ENCODE data around the gene NCAN.
"Not testable (repeated sequence)": the region's sequence is repeated elsewhere in the genome, so short reads cannot be mapped to it uniquely, and the experiment has no call there.

NCAN gene

DNA sequence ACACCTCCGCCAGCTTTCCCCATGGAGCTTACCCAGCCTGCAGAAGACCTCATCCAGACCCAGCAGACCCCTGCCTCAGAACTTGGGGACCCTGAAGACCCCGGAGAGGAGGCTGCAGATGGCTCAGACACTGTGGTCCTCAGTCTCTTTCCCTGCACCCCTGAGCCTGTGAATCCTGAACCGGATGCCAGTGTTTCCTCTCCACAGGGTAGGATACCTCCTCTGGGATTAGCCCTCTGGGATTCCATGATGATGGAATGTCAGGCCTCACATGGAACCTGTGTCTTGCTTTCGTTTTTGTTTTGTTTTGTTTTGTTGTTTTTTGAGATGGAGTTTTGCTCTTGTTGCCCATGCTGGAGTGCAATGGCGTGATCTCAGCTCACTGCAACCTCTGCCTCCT is 17.8 kb upstream of the NCAN start:
- DNase-seq (ENCODE audit: low read depth) = no peak

DNA sequence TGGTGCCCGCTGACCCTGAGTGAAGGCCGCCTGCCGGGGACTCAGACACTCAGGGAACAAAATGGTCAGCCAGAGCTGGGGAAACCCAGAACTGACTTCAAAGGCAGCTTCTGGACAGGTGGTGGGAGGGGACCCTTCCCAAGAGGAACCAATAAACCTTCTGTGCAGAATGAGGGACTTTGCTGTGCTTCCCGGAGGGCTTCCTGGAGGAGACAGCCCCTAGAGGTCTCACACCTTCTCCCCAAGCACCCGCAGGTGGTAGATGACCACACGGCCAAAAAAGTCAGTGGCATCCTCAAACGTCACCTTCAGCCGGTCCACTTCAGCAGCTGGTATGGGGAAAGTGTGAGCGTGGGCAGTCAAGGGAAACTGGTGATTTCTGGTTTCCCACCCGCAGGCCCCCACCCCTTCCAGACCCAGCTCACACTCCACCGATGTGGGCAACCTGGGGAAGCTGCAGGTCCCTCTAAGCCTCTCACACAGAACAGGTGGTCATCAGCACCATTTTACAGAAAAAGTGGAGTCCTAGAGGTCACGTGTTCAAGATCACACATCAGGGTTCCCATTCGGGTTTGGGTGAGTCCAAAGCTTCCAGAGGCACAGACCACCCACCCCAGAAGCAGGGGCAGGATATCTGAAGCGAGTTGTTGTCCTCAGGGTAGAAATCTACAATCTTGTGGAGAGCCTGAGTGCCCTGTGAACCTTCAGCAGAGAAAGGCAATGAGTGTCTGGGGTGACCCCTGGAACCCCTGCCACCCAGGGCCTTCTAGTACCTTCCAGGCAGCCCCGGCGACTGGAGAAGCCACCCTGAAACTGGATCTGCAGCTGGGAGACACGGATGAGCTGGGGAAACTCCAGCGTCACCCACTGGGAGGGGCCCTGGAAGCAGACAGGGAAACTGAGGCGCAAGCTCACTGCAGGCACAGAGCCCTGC is 9.8 kb upstream of the NCAN start:
- DNase-seq (ENCODE audit: low read depth) = no peak

DNA sequence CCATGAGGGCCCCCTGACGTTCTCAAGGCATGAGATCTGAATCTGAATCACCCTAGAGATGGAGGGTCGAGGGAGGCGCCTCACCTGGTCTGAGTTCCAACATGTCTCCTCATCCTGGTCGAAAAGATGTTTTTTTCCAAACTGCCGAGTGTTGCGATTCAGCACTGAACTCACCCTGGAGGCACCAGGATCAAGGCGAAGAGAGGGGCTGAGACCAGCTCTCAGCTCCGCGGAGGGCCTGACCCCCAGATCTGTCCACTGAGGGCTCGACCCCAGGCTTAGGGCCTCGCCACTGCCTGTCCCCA is 9.1 kb upstream of the NCAN start:
- no peak for DNase-seq (ENCODE audit: low read depth)

DNA sequence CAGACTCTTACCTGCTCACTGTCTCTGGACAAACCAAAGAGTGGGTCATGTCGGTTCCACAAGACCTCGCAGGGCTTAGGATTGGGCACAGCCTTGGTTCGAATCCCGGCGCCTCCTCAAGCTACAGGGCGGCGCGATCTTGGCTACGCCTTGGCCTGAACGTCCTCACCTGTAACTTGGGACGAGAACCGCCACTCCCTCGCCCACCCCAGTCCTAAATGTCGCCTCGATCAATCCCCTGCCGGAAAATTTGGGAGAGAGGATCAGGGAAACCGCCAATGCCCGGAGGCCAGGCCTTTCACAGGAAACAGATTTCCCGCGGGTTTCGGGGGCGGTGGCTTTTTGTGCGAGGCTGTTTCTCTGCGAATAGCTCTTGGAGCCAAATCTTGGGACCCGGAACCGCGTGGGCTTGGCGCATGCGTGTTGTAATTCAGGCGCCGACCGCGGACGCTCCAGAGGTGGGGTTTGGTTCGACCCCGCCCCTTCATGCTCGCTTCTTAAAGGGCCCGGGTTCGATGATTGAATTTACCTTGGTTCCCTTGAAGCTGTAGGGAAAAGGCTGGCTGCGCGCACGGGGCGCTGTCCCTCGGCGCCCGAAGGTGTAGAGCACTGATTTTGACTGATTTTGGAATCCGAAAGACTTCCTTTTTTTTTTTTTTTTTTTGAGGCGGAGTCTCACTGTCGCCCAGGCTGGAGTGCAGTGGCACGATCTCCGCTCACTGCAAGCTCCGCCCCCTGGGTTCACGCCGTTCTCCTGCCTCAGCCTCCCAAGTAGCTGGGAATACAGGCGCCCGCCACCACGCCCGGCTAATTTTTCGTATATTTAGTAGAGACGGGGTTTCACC is 8.5 kb upstream of the NCAN start, which contains the start of gene NR2C2AP:
Gene NR2C2AP (minus strand): TSS at position 403 of the 845 bp plus-strand sequence. CDS start 354 bp downstream, at position 49.
- DNase-seq (ENCODE audit: low read depth) = peak; percentile 93

DNA sequence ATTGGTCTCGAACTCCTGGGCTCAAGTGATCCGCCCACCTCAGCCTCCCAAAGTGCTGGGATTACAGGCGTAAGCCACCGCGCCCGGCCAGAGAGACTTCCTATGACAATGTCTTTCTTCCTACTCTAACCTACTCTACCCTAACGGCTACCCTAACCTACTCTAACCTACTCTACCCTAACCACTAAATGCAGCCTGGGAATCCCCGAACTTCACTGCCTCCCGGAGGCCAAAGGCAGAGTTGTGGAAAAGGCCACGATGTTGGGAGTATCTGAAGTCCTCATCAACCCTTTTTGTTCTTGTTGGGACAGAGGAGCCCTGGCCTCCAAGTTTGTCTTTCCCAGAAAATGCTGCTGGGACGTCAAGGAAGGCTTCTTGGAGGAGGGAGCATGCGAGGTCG is 7.6 kb upstream of the NCAN start:
- no peak for DNase-seq (ENCODE audit: low read depth)

DNA sequence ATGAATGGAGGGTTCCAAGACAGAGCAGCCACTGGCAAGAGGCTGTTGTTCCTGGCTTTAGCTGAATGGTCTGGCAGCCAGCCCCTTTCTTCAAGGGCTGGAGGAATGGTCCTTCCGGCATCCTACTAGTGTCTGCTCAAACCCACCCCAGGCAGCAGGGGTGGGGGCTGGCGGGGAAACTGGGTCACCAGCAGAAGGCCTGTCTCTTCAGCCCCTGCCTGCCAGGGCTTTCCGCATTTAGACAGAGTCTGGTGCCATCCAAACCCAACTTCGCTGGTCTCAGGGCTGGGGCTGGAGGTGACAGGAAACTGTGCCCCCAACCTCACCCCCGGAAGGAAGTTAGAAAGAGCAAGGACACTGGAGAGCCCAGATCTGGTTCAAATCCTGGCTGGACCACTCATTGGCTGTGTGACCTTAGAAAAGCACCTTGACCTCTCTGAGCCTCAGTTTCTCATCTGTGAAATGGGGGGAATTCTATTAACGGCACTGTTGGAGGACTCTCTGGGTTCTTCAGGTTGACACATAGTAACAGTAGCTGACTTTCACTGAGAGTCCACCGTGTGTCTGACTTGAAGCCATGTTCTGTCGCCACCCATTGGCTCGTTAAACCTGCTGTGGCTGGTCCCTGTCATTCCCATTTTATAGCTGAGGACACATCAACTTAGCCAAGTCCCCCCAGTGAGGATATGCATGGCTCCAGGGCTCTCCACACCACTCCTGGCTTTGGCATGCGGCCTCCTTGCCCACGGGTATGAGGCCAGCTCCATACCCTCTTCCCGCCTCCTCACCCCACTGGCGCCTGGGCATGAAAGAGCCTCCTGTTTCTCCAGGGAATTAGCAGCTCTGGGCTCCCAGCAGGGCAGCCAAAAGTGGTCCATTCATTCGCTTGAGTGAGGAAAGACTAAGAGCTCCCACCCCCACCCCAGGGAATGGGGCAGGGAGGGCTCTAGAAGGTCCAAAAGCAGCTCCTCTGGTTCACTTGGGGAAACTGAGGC is 6.0 kb upstream of the NCAN start:
- DNase-seq (ENCODE audit: low read depth) = no peak

DNA sequence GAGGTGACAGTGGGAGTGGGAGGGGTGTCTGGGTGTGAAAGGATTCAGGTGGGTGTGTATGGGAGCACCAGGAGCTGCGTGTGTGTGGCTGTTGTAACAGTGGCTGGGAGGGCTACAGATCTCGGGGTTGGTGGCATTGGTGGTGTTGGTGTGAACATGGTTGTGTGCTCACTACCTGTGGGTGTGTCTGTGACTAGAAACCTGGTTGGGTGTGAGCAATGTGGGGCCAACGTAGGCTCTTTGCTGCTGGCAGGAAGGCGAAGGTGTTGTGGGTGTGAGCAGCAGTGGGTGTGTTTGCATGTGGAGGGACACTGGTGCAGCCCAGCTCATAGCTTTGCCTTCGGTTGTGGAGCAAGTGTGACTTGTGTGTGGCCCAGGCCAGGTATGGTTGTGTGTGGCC is 4.8 kb upstream of the NCAN start:
- DNase-seq (ENCODE audit: low read depth) = no peak

DNA sequence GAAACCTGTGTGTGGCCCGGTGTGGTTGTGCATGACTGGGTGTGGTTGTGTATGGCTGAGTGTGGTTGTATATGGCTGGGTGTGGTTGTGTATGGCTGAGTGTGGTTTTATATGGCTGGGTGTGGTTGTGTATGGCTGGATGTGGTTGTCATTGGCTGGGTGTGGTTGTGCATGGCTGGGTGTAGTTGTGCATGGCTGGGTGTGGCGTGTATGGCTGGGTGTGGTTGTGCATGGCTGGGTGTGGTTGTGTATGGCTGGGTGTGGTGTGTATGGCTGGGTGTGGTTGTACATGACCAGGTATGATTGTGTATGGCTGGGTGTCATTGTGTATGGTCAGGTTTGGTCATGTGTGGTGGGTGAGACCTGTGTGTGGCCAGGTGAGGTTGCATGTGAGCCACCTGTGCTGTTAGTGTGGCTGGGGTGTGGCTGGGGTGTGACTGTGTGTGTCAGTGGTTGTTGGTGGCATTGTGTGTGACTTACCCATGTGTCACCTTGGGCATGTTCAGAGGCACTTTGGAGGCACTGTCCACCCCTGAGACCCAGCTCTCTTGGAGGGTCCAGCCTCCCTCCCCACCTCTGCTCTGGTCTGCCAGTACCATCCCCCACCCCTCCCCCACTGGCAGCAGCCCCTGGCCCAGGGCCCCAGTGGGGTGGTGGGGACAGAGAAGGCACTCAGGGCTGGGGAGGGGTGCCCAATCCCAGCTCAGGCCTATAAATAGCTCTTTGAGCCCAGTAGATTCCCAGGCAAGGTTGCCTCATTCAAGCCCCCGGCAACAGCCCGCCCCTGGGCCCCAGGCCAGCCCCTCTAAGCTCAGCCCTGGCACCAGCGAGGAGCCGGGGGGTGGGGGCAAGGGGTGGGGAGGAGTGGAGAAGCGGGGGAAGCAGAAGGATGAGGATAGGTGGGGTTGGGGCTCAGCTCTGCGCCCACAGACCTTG is 3.9 kb upstream of the NCAN start:
- DNase-seq (ENCODE audit: low read depth) = no peak

DNA sequence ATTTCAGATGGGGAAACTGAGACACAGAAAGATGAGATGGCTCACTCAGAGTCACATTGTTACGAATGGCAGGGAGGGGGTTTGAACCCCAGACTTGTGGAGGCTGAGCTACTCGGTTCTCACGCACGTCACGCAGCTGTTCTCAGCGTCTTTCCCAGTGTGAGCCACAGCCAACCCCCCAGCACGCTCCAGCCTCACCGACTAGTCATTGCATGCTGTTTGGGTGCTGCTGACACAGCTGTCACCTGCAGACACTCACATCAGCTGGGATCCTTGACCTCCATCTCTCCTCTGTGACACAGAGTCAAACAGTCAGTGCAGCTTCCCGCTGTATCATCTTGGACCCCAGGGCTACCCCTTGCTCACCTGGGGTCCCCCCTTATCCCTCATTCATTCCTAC is 2.4 kb upstream of the NCAN start:
- no peak for DNase-seq (ENCODE audit: low read depth)

DNA sequence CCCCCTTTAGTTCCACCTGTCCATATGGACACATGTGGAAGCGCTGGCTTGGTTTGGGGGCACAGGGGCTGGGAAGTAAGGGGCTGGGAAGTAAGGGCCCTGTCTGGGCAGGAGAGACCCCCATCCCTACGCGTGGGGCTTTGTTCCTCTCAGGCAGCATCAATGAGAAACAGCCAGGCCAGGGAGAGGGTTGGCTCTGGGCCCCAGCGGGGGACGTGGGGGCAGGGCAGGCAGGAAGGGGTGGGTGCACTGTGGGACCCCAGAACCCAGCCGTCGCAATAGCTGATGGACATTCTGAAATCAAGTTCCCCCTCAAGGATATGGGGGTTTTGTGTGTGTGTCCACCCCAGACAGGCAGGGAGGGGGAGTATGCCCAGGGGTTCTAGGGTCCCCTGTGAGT is 1.2 kb downstream of the NCAN start:
- DNase-seq (ENCODE audit: low read depth) = no peak

DNA sequence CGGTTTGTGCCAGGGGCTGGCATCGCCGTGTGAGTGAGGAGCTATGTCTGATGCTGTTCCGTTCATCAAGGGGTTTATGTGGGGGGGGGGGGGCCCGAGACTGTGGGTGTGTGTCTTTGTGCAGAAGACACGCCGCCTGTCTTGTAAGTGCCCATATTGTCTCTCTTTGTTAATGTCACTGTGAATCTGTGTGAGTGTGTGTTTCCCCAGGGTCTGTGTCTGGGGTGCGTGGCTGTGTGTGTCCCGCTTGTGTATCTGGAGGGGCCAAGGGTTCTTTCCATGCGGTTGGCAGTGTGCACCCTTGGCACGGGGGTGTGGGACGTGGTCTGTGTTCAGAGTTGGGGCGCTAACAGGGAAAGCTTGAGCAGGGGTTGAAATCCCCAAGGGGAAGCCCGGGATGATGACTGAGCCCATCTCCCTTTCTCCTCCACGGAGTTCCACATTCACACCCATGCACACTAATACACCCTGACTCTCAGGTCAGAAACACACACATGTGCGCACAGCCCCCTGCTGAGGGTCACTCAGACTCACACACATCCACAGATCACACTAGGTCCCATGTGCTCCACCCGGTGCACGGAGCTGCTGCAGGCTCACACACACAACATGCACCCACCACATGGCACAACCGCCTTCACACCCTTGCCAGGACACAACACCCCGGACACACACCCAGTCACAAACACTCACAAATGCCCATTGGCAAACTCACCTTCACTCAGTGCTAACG is 1.8 kb downstream of the NCAN start:
- DNase-seq (ENCODE audit: low read depth) = no peak

DNA sequence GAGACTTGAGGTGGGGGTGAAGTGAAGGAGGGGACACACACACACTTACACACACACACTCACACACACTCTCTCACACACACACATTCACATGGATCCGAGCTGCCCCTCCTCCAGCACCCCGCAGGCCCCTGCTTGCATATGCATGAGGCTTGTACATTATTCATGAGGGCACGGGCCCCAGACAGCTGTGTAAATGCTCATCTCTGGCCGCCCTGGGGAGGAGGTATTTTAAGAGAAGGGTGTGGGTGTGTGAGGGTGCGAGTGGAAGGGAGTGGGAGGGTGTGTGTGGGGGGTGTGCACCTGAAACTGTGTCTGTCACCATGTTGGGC is 2.4 kb downstream of the NCAN start:
- DNase-seq (ENCODE audit: low read depth) = no peak

DNA sequence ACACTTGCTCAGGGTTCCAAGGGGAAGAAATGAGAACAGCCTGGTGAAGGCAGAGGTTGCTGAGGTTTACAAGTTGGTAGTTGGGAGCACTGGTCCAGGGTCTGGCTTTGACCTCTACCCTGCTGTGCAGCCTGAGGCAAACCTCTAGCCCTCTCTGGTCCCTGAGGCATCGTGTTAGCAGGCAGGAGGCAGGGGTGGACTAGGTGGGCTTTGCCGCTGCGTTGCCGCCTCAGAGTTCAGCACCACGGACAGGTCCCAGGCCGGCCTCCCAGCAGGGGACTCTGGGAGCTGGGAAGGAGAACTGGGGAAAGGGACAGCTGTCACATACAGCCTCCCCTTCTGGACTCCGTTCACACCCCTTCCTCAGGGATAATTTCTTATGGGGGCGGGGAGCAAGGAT is 3.1 kb downstream of the NCAN start:
- peak; percentile 61 for DNase-seq (ENCODE audit: low read depth)

DNA sequence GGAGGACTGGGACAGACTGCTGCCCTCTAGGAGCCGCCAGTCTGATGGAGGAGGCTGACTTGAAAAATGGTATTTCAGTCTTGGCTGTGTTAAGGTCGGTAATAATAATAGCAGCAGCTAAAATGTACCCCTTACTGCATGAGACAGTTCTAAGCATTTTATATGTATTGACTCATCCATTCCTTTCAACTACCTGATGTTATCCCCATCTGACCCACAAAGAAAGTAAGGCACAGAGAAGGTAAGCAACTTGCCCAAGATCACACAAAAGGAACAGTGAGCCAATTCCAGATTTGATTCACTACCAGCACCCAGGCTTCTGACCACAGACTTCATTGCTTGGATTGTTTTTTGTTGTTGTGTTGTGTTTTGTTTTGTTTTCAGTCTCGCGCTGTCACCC is 4.0 kb downstream of the NCAN start:
- DNase-seq (ENCODE audit: low read depth) = no peak

DNA sequence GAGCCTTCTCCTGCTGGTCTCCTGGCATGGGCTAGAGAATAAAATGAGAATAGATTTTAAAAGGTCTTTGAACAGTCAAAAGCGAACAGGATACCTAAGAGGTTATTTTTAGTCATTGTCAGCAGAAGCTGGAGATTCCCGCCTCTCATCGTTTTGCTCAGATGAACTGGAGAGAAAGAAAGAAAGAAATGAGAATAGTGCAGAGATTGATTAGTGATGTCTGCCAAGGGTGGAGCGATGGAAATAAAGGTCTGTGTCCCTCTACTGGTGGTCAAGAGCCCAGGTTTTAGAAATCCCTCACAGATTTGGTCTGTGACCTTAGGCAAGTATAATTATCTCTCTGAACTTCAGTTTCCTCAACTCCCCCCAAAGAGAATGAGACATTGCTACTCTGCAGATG is 5.3 kb downstream of the NCAN start:
- DNase-seq (ENCODE audit: low read depth) = peak; percentile 12

DNA sequence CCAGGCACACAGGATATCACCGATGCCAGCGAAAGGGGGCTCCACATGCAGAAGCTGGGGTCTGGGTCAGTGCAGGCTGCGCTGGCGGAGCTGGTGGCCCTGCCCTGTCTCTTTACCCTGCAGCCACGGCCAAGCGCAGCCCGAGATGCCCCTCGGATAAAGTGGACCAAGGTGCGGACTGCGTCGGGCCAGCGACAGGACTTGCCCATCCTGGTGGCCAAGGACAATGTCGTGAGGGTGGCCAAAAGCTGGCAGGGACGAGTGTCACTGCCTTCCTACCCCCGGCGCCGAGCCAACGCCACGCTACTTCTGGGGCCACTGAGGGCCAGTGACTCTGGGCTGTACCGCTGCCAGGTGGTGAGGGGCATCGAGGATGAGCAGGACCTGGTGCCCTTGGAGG is 7.2 kb downstream of the NCAN start:
- DNase-seq (ENCODE audit: low read depth) = no peak

DNA sequence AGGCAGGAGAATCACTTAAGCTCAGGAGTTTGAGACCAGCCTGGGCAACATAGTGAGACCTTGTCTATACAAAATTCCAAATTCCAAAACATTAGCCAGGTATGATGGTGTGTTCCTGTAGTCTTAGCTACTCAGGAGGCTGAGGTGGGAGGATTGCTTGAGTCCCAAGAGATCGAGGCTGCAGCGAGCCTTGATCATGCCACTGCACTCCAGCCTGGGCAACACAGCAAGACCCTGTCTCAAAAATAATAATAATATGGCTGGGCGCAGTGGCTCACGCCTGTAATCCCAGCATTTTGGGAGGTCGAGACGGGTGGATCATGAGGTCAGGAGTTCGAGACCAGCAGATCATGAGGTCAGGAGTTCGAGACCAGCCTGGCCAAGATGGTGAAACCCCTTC is 9.2 kb downstream of the NCAN start:
- not testable (repeated sequence) for DNase-seq (ENCODE audit: low read depth)

DNA sequence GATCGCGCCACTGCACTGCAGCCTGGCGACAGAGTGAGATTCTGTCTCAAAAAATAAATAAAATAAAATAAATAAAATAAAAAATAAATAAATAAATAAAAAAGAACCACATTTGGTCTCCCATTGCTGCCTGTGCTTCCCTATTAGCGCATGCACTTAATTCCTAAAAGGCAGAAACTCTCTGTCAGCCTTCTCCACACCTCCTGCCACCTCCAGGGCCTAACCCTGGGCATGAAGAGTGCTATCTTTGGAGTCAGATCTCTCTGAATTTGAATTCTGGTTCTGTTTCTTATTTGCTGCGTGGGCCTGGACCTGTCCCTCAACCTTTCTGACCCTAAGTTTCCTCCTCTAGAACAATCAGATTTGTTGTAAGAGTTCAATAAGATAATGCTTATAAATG is 11.3 kb downstream of the NCAN start:
- DNase-seq (ENCODE audit: low read depth) = no peak

DNA sequence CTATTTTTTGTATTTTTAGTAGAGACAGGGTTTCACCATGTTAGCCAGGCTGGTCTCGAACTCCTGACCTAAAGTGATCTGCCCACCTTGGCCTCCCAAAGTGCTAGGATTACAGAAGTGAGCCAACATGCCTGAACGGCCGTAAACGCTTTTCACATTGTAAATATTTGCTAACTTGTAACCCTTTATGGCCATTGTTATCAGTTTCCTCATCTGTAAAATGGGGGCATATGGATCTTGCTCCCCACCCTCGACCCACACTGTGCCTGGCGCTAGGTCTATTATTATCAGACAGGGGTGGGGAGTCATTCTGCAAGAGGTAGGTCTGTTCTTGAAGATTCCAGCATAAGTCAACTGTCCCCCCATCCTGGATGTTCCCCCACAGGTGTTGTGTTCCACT is 11.9 kb downstream of the NCAN start:
- DNase-seq (ENCODE audit: low read depth) = no peak

DNA sequence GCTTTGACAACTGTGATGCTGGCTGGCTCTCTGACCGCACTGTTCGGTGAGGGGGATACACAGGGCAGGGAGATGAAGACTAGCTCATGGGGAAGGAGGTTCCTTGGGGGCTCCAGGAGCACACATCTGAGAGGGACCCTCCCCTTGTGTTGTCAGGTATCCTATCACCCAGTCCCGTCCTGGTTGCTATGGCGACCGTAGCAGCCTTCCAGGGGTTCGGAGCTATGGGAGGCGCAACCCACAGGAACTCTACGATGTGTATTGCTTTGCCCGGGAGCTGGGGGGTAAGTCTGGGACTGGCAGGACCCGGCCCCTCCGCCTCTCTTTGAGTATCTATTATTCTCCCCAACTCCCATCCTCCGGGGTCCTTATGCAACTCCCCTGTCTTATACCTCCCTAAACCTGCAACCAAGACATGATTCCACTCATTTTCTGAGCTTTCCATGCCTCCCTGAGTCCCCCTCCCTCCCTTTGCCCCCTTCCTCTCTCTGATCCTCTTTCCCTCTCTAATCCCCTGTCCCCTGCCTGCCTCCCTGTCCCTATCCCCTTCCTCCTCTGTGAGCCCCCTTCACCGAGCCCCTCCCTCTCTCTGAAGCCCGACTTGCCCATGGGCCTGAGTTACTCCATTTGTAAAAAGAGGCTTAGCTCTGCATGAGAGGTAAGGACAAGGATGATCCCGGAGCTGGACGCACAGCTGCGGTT is 12.5 kb downstream of the NCAN start:
- no peak for DNase-seq (ENCODE audit: low read depth)
